ENCODE results near the gene CD72. TPM values are rescaled to one million over a fixed set of nuclear protein-coding genes. Genes with fewer than 3 reads are reported as not detected.

Gene CD72
- total and polyA plus RNA-seq, 2 donors (not counting 1 experiment from before 2014, with no cell fraction given): 1.00 to 2.8 TPM

- no peak for DNase-seq (ENCODE audit: low read depth in 2 of 2)
These were observed 56.5 kb downstream of the CD72 start for GRCh38 chr9:35561468-35562261.

GRCh38 chr9:35560625-35561337 lies 57.4 kb downstream of the CD72 start:
- Histone ChIP-seq H3K4me1 (ENCODE audit: control insufficient read depth, extremely low read depth, insufficient read depth, low read length) (no peaks in the 10 kb centered on the region), H2AFZ (ENCODE audit: low read length) (no peak overlapping the region), H3K9me3 (ENCODE audit: control insufficient read depth, insufficient read depth, low read depth, low read length) (no peaks in the 10 kb centered on the region), H3K9ac (ENCODE audit: insufficient read depth, low read length) (no peak overlapping the region), H3K27me3 (ENCODE audit: control insufficient read depth, insufficient read depth, low read length) (no peaks in the 10 kb centered on the region), H4K20me1 (ENCODE audit: control insufficient read depth, extremely low read depth, insufficient read depth, low read length) (no peaks in the 10 kb centered on the region), H3K27ac (ENCODE audit: insufficient read depth, low read length) (no peak overlapping the region), H3K4me3 (replicated peaks in 1 of 4; ENCODE audit: control extremely low read depth in 1 of 4, insufficient read depth in 1 of 4, low read depth in 3 of 4, low read length in 4 of 4) (no peak overlapping the region), H3K4me2 (ENCODE audit: extremely low read depth, insufficient read depth, low read length) (no peak overlapping the region), H3K36me3 (ENCODE audit: control insufficient read depth, insufficient read depth, low read length) (peaks cover 24% of the 10 kb centered on the region), H3K79me2 (ENCODE audit: control insufficient read depth, insufficient read depth, low read length) (no peaks in the 10 kb centered on the region)
- DNase-seq (ENCODE audit: low read depth in 2 of 2): no peak
- TF ChIP-seq EZH2 (IDR thresholded peaks at IDR 0.05; ENCODE audit: low read length, missing control alignments) (no peak), CTCF (conservative IDR thresholded peaks at IDR 0.05 in 1 of 2, IDR thresholded peaks at IDR 0.05 in 1 of 2; ENCODE audit: low read depth in 1 of 2, low read length in 2 of 2) (no peak)

More at GRCh38 chr9:35561468-35562261, 56.5 kb downstream of the CD72 start:
- Histone ChIP-seq H3K27ac (ENCODE audit: insufficient read depth, low read length) (no peak overlapping the region), H3K9ac (ENCODE audit: insufficient read depth, low read length) (no peak overlapping the region), H3K4me2 (ENCODE audit: extremely low read depth, insufficient read depth, low read length) (no peak overlapping the region), H2AFZ (ENCODE audit: low read length) (no peak overlapping the region), H3K9me3 (ENCODE audit: control insufficient read depth, insufficient read depth, low read depth, low read length) (no peaks in the 10 kb centered on the region), H3K79me2 (ENCODE audit: control insufficient read depth, insufficient read depth, low read length) (no peaks in the 10 kb centered on the region), H3K27me3 (ENCODE audit: control insufficient read depth, insufficient read depth, low read length) (no peaks in the 10 kb centered on the region), H3K4me1 (ENCODE audit: control insufficient read depth, extremely low read depth, insufficient read depth, low read length) (no peaks in the 10 kb centered on the region), H3K4me3 (replicated peaks in 1 of 4; ENCODE audit: control extremely low read depth in 1 of 4, insufficient read depth in 1 of 4, low read depth in 3 of 4, low read length in 4 of 4) (no peak overlapping the region), H4K20me1 (ENCODE audit: control insufficient read depth, extremely low read depth, insufficient read depth, low read length) (no peaks in the 10 kb centered on the region), H3K36me3 (ENCODE audit: control insufficient read depth, insufficient read depth, low read length) (peaks cover 19% of the 10 kb centered on the region)
- no peak for TF ChIP-seq CTCF (conservative IDR thresholded peaks at IDR 0.05 in 1 of 2, IDR thresholded peaks at IDR 0.05 in 1 of 2; ENCODE audit: low read depth in 1 of 2, low read length in 2 of 2)
- TF ChIP-seq EZH2 (IDR thresholded peaks at IDR 0.05; ENCODE audit: low read length, missing control alignments): no peak

Other genes starting within 250 kb of the CD72 start
- 10.0 and 15.5 TPM in 2 replicates for gene RUSC2, start 128.3 kb downstream of the CD72 start, total RNA-seq
- gene RUSC2, start 128.3 kb downstream of the CD72 start, polyA plus RNA-seq: 14.2 and 14.8 TPM in 2 replicates
- gene TESK1, start 13.2 kb downstream of the CD72 start, total RNA-seq: 9.4 and 10.5 TPM in 2 replicates
- 12.0 and 12.5 TPM in 2 replicates for gene TESK1, start 13.2 kb downstream of the CD72 start, polyA plus RNA-seq
- 0.17 TPM in 1 of 2 replicates, not detected in the other for gene SIT1, start 32.5 kb upstream of the CD72 start, total RNA-seq
- gene SIT1, start 32.5 kb upstream of the CD72 start, polyA plus RNA-seq: 0.07 TPM in 1 of 2 replicates, not detected in the other
- 67,954 and 162,287 TPM in 2 replicates for gene RMRP, start 39.6 kb upstream of the CD72 start, total RNA-seq
- gene RMRP, start 39.6 kb upstream of the CD72 start, polyA plus RNA-seq: 75.4 and 110 TPM in 2 replicates
- 15.4 and 20.6 TPM in 2 replicates for gene CCDC107, start 39.9 kb upstream of the CD72 start, total RNA-seq
- 20.2 and 24.9 TPM in 2 replicates for gene CCDC107, start 39.9 kb upstream of the CD72 start, polyA plus RNA-seq
- under 0.01 and 0.66 TPM in 2 replicates for gene ARHGEF39, start 46.8 kb upstream of the CD72 start, total RNA-seq
- gene ARHGEF39, start 46.8 kb upstream of the CD72 start, polyA plus RNA-seq: 0.77 and 3.9 TPM in 2 replicates
- 0.17 and 0.26 TPM in 2 replicates for gene CA9, start 55.5 kb upstream of the CD72 start, total RNA-seq
- 0.59 TPM in 1 of 2 replicates, not detected in the other for gene CA9, start 55.5 kb upstream of the CD72 start, polyA plus RNA-seq
- gene TPM2, start 71.5 kb upstream of the CD72 start, total RNA-seq: 696 and 1,003 TPM in 2 replicates
- 1,280 and 1,927 TPM in 2 replicates for gene TPM2, start 71.5 kb upstream of the CD72 start, polyA plus RNA-seq
- gene TLN1, start 113.8 kb upstream of the CD72 start, total RNA-seq: 214 and 405 TPM in 2 replicates
- 214 and 244 TPM in 2 replicates for gene TLN1, start 113.8 kb upstream of the CD72 start, polyA plus RNA-seq
- gene CREB3, start 114.3 kb upstream of the CD72 start, total RNA-seq: 64.7 and 70.2 TPM in 2 replicates
- gene CREB3, start 114.3 kb upstream of the CD72 start, polyA plus RNA-seq: 50.2 and 55.8 TPM in 2 replicates
- 21.8 and 23.9 TPM in 2 replicates for gene GBA2, start 130.8 kb upstream of the CD72 start, total RNA-seq
- gene GBA2, start 130.8 kb upstream of the CD72 start, polyA plus RNA-seq: 24.1 and 25.5 TPM in 2 replicates
- gene RGP1, start 130.9 kb upstream of the CD72 start, total RNA-seq: 10.5 and 14.9 TPM in 2 replicates
- 17.4 and 18.0 TPM in 2 replicates for gene RGP1, start 130.9 kb upstream of the CD72 start, polyA plus RNA-seq
- gene MSMP, start 135.9 kb upstream of the CD72 start, total RNA-seq: not detected in 2 replicates
- not detected in 2 replicates for gene MSMP, start 135.9 kb upstream of the CD72 start, polyA plus RNA-seq
- 23.6 and 47.4 TPM in 2 replicates for gene NPR2, start 173.2 kb upstream of the CD72 start, total RNA-seq
- gene NPR2, start 173.2 kb upstream of the CD72 start, polyA plus RNA-seq: 26.3 and 34.1 TPM in 2 replicates
- 1.0 and 1.3 TPM in 2 replicates for gene SPAG8, start 193.8 kb upstream of the CD72 start, total RNA-seq
- 0.62 and 0.64 TPM in 2 replicates for gene SPAG8, start 193.8 kb upstream of the CD72 start, polyA plus RNA-seq
- gene HINT2, start 196.6 kb upstream of the CD72 start, total RNA-seq: 24.9 and 34.2 TPM in 2 replicates
- 13.1 and 22.9 TPM in 2 replicates for gene HINT2, start 196.6 kb upstream of the CD72 start, polyA plus RNA-seq
- gene FAM221B, start 210.3 kb upstream of the CD72 start, total RNA-seq: not detected in 2 replicates
- not detected in 2 replicates for gene FAM221B, start 210.3 kb upstream of the CD72 start, polyA plus RNA-seq
- 2.1 and 3.0 TPM in 2 replicates for gene TMEM8B, start 210.8 kb upstream of the CD72 start, total RNA-seq
- gene TMEM8B, start 210.8 kb upstream of the CD72 start, polyA plus RNA-seq: 2.7 and 3.0 TPM in 2 replicates